ENCODE measurements around the gene IFI44L. TPM values are rescaled to one million over a fixed set of nuclear protein-coding genes. Genes with fewer than 3 reads are reported as not detected.

The IFI44L gene
- total RNA-seq (1 to 10 TPM; 2.1 to 6.5 TPM), polyA plus RNA-seq (1 to 10 TPM; 2.4 to 3.3 TPM)

DNA sequence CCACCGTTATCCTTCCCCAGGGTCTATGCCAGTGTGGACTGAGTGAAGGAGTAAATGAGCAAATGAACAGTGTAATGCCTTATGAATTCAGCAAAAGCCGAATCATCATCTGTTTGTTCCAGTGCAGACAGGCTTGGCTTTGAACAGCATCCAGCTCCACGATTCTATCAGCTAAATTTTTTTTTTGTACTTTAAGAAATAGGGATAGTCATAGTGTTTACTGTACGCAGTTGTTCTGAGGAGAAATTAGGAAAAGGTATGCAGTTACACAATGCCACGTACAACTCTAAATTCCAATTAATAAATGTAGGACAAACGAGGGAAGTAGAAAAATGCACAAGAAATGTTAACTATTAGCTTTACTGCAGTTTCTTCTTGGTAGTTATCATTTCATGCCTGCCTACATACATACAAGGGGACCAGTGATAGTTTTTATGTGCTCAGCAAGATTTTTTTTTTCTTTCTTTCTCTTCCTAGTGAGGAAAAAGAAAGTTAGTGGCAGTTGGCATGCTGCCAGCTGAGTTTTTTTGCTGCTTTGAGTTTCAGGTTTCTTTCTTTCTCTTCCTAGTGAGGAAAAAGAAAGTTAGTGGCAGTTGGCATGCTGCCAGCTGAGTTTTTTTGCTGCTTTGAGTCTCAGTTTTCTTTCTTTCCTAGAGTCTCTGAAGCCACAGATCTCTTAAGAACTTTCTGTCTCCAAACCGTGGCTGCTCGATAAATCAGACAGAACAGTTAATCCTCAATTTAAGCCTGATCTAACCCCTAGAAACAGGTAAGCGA, at the start of gene IFI44L:
Gene IFI44L, plus strand, starts transcription at position 646 of the 777 bp plus-strand sequence. CDS start 7,468 bp downstream, outside the sequence.
- no peaks in the 10 kb centered on the region for H3K36me3 ChIP-seq (ENCODE audit: control insufficient read depth in 4 of 4, insufficient read depth in 3 of 4, low read depth in 1 of 4, low read length in 3 of 4)
- WGBS, result 29% methylated on average over 9 of the region's 9 CpGs
- peak within 1 kb of the TSS; percentile 56 to 82 for H3K9ac ChIP-seq (ENCODE audit: low read depth in 1 of 2, low read length in 2 of 2)
- peaks cover 0 to 16% (median 7%) of the 10 kb centered on the region in 4 donors for H3K4me1 ChIP-seq (ENCODE audit: control insufficient read depth in 4 of 4, insufficient read depth in 4 of 4, low read length in 3 of 4)
- DNase-seq (ENCODE audit: low spot score), result no peak
- no peaks in the 10 kb centered on the region for H3K27me3 ChIP-seq (ENCODE audit: control insufficient read depth in 4 of 4, insufficient read depth in 4 of 4, low read length in 3 of 4)
- H3K4me3 ChIP-seq (ENCODE audit: low read depth in 1 of 3, low read length in 3 of 3), result peak within 1 kb of the TSS; percentile 20 to 35 (median 21)
- H3K9me3 ChIP-seq (ENCODE audit: control insufficient read depth in 4 of 4, low read length in 3 of 4), result no peaks in the 10 kb centered on the region
- H3K27ac ChIP-seq (ENCODE audit: low read depth in 1 of 2, low read length in 2 of 2), result peak within 1 kb of the TSS; percentile 29 to 33
- TF ChIP-seq, protein P1, sequence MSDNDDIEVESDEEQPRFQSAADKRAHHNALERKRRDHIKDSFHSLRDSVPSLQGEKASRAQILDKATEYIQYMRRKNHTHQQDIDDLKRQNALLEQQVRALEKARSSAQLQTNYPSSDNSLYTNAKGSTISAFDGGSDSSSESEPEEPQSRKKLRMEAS (IDR thresholded peaks at IDR 0.05), result no peak
- TF ChIP-seq HNF4G (IDR thresholded peaks at IDR 0.05) (no peak), RXRA (IDR thresholded peaks at IDR 0.05) (no peak), EGR1 (IDR thresholded peaks at IDR 0.05; ENCODE audit: low read depth in 2 of 2) (no peak)

- no peak for DNase-seq (ENCODE audit: low spot score)
- Histone ChIP-seq H3K36me3 (ENCODE audit: control insufficient read depth in 4 of 4, insufficient read depth in 3 of 4, low read depth in 1 of 4, low read length in 3 of 4) (no peaks in the 10 kb centered on the region), H3K9ac (ENCODE audit: low read depth in 1 of 2, low read length in 2 of 2) (no peak overlapping the region), H3K27me3 (ENCODE audit: control insufficient read depth in 4 of 4, insufficient read depth in 4 of 4, low read length in 3 of 4) (no peaks in the 10 kb centered on the region), H3K27ac (ENCODE audit: low read depth in 1 of 2, low read length in 2 of 2) (no peak overlapping the region), H3K4me3 (ENCODE audit: low read depth in 1 of 3, low read length in 3 of 3) (no peak overlapping the region), H3K4me1 (ENCODE audit: control insufficient read depth in 4 of 4, insufficient read depth in 4 of 4, low read length in 3 of 4) (no peaks in the 10 kb centered on the region), H3K9me3 (ENCODE audit: control insufficient read depth in 4 of 4, low read length in 3 of 4) (no peaks in the 10 kb centered on the region)
- no peak for TF ChIP-seq JUND (IDR thresholded peaks at IDR 0.05)
- no peak for TF ChIP-seq TAF1 (conservative IDR thresholded peaks at IDR 0.05)
- no peak for TF ChIP-seq RXRA (IDR thresholded peaks at IDR 0.05)
- no peak for TF ChIP-seq EGR1 (IDR thresholded peaks at IDR 0.05; ENCODE audit: low read depth in 2 of 2)
- 20% methylated on average over 2 of the region's 2 CpGs for WGBS
Observed at GRCh38 chr1:78570539-78570938, 49.7 kb upstream of the IFI44L start.

DNA sequence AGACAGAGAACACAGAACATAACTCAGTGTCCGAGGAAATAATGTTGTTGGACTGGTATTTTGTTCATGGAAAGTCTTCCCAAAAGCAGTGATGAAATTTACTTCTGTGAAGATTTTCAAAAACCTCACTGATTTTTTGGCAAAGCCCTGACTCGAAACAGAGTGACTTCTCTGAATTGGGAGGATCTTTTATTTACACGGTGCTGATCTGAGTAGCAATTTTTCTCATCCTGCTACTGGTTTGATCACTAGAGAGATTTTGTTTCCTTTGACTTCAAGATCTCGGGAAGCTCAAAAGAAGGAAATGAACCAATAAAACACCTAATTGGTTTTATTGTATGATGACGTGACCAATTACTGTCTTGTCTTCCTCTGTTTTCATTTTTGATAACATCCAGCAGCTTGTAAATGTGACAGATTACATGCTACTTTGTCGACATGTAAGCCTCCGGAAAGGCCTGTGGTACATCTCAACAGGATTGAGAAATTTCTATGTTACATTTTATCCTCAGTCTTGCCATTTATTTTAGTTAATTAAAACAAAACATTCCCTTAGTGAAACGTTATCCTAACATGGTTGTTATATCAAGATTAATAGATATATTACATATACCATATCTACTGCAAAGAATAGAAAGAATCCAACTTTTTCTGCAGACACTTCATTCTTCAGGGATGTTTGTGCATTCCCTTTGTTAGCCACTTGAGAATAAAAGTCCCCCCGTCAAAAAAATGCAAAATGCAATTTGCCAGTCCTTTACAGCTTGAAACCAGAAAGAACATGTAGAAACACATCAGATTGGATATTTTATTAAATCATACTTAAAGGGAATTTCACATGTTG, 42.8 kb upstream of the IFI44L start:
- Histone ChIP-seq H3K27me3 (ENCODE audit: control insufficient read depth in 4 of 4, insufficient read depth in 4 of 4, low read length in 3 of 4) (no peaks in the 10 kb centered on the region), H3K36me3 (ENCODE audit: control insufficient read depth in 4 of 4, insufficient read depth in 3 of 4, low read depth in 1 of 4, low read length in 3 of 4) (no peaks in the 10 kb centered on the region), H3K9me3 (ENCODE audit: control insufficient read depth in 4 of 4, low read length in 3 of 4) (no peaks in the 10 kb centered on the region), H3K4me3 (ENCODE audit: low read depth in 1 of 3, low read length in 3 of 3) (no peak overlapping the region), H3K9ac (ENCODE audit: low read depth in 1 of 2, low read length in 2 of 2) (no peak overlapping the region), H3K4me1 (ENCODE audit: control insufficient read depth in 4 of 4, insufficient read depth in 4 of 4, low read length in 3 of 4) (no peaks in the 10 kb centered on the region), H3K27ac (ENCODE audit: low read depth in 1 of 2, low read length in 2 of 2) (no peak overlapping the region)
- TF ChIP-seq FOXA1 (IDR thresholded peaks at IDR 0.05) (no peak), GABPA (IDR thresholded peaks at IDR 0.05 in 1 of 2, conservative IDR thresholded peaks at IDR 0.05 in 1 of 2) (no peak)
- WGBS, result 71% methylated on average over 9 of the region's 9 CpGs
- DNase-seq (ENCODE audit: low spot score), result no peak

DNA sequence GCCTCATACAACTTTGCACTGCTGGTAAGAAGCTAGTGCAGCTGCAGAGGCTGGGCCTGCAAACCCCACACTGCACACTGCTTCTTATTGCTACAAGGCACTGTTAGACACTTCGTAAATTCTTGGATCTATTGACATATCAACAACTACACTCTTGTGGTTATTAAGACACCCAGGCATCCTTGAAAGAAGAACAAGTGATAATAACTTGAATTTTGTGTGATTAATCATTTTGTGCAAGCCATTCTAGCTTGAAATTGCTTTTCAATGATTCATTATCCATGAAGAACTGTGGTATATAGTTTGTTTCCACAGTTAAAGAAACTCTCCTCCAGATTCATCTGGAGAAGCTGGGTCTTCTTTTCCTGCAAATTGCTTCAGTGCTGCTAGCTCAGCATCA, 33.7 kb upstream of the IFI44L start:
- H3K9ac ChIP-seq (ENCODE audit: low read depth in 1 of 2, low read length in 2 of 2), result no peak overlapping the region
- WGBS, result 77% methylated on average over 1 of the region's 1 CpG
- no peaks in the 10 kb centered on the region for H3K4me1 ChIP-seq (ENCODE audit: control insufficient read depth in 4 of 4, insufficient read depth in 4 of 4, low read length in 3 of 4)
- no peaks in the 10 kb centered on the region for H3K9me3 ChIP-seq (ENCODE audit: control insufficient read depth in 4 of 4, low read length in 3 of 4)
- no peaks in the 10 kb centered on the region for H3K36me3 ChIP-seq (ENCODE audit: control insufficient read depth in 4 of 4, insufficient read depth in 3 of 4, low read depth in 1 of 4, low read length in 3 of 4)
- H3K4me3 ChIP-seq (ENCODE audit: low read depth in 1 of 3, low read length in 3 of 3), result no peak overlapping the region
- no peak overlapping the region for H3K27ac ChIP-seq (ENCODE audit: low read depth in 1 of 2, low read length in 2 of 2)
- TF ChIP-seq FOXA2 (IDR thresholded peaks at IDR 0.05) (no peak), SP1 (IDR thresholded peaks at IDR 0.05) (no peak), NR2F2 (IDR thresholded peaks at IDR 0.05) (no peak), HNF4G (IDR thresholded peaks at IDR 0.05) (no peak), GABPA (IDR thresholded peaks at IDR 0.05 in 1 of 2, conservative IDR thresholded peaks at IDR 0.05 in 1 of 2) (no peak), FOXA1 (IDR thresholded peaks at IDR 0.05) (no peak), RAD21 (IDR thresholded peaks at IDR 0.05) (no peak), YY1 (IDR thresholded peaks at IDR 0.05) (no peak), ATF3 (IDR thresholded peaks at IDR 0.05) (no peak), TAF1 (conservative IDR thresholded peaks at IDR 0.05) (no peak), RXRA (IDR thresholded peaks at IDR 0.05) (no peak)
- TF ChIP-seq, protein P2, sequence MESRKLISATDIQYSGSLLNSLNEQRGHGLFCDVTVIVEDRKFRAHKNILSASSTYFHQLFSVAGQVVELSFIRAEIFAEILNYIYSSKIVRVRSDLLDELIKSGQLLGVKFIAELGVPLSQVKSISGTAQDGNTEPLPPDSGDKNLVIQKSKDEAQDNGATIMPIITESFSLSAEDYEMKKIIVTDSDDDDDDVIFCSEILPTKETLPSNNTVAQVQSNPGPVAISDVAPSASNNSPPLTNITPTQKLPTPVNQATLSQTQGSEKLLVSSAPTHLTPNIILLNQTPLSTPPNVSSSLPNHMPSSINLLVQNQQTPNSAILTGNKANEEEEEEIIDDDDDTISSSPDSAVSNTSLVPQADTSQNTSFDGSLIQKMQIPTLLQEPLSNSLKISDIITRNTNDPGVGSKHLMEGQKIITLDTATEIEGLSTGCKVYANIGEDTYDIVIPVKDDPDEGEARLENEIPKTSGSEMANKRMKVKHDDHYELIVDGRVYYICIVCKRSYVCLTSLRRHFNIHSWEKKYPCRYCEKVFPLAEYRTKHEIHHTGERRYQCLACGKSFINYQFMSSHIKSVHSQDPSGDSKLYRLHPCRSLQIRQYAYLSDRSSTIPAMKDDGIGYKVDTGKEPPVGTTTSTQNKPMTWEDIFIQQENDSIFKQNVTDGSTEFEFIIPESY (IDR thresholded peaks at IDR 0.05), result no peak
- TF ChIP-seq, protein P3, sequence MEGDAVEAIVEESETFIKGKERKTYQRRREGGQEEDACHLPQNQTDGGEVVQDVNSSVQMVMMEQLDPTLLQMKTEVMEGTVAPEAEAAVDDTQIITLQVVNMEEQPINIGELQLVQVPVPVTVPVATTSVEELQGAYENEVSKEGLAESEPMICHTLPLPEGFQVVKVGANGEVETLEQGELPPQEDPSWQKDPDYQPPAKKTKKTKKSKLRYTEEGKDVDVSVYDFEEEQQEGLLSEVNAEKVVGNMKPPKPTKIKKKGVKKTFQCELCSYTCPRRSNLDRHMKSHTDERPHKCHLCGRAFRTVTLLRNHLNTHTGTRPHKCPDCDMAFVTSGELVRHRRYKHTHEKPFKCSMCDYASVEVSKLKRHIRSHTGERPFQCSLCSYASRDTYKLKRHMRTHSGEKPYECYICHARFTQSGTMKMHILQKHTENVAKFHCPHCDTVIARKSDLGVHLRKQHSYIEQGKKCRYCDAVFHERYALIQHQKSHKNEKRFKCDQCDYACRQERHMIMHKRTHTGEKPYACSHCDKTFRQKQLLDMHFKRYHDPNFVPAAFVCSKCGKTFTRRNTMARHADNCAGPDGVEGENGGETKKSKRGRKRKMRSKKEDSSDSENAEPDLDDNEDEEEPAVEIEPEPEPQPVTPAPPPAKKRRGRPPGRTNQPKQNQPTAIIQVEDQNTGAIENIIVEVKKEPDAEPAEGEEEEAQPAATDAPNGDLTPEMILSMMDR (IDR thresholded peaks at IDR 0.05; ENCODE audit: low read depth, low read length, missing input control), result no peak
- TF ChIP-seq, protein P1 (IDR thresholded peaks at IDR 0.05), result no peak
- no peaks in the 10 kb centered on the region for H3K27me3 ChIP-seq (ENCODE audit: control insufficient read depth in 4 of 4, insufficient read depth in 4 of 4, low read length in 3 of 4)
- no peak for DNase-seq (ENCODE audit: low spot score)
